WTC11 (cell line): Measurements from ENCODE around the gene TAS1R1. TPM values are rescaled to one million over a fixed set of nuclear protein-coding genes. Genes with fewer than 3 reads are reported as not detected.

ENCODE experiments used
- ATAC-seq: fragments of 200-7000 bp; cut with Tn5 transposase; 2 replicates; pipeline ENCODE4 v1.10.0; 2021; ENCODE audit warnings: mild to moderate bottlenecking, moderate library complexity
- CTCF ChIA-PET: fragments of 300-600 bp; sonication (Branson Sonifier 250); formaldehyde crosslinking; loops from one replicate; lab custom pipeline; 2021; ENCODE audit warnings: antibody characterized with exemption; lab: Charles Lee
- POLR2A ChIA-PET: fragments of 350-600 bp; sonication (Branson Sonifier 250); formaldehyde crosslinking; loops from one replicate; lab custom pipeline; 2021; ENCODE audit warnings: antibody characterized with exemption; lab: Charles Lee
- DNase-seq: peaks from one replicate; pipeline ENCODE4 v3.0.0; 2021; ENCODE audit warnings: low spot score
- H3K27ac Mint-ChIP-seq: 2 replicates; pipeline ENCODE4 v1.8.0; 2021; ENCODE audit warnings: mixed read lengths
- H3K27me3 Mint-ChIP-seq: 2 replicates; pipeline ENCODE4 v1.8.0; 2021; ENCODE audit warnings: low read depth, mild to moderate bottlenecking, moderate library complexity, mixed read lengths
- H3K36me3 Mint-ChIP-seq: 2 replicates; pipeline ENCODE4 v1.8.0; 2021; ENCODE audit warnings: mixed read lengths
- H3K4me1 Mint-ChIP-seq: 2 replicates; pipeline ENCODE4 v1.8.0; 2022; ENCODE audit warnings: mixed read lengths
- H3K4me3 Mint-ChIP-seq: 2 replicates; pipeline ENCODE4 v1.8.0; 2021; ENCODE audit warnings: mild to moderate bottlenecking, moderate library complexity, mixed read lengths
- H3K9me3 Mint-ChIP-seq: 2 replicates; pipeline ENCODE4 v1.8.0; 2021; ENCODE audit warnings: mixed read lengths
- FOXK1 ChIP-seq: sonication (generic); formaldehyde crosslinking; IDR thresholded peaks from 2 replicates; pipeline ENCODE4 v1.8.0; 2022; ENCODE audit warnings: mild to moderate bottlenecking, moderate library complexity, missing genetic modification reagents
- MXD4 ChIP-seq: fragments of 250-450 bp; sonication (Bioruptor Pico); IDR thresholded peaks from 2 replicates; pipeline ENCODE4 v1.8.0; 2021; ENCODE audit warnings: mild to moderate bottlenecking, moderate library complexity, borderline replicate concordance
- NFYB ChIP-seq: sonication (generic); formaldehyde crosslinking; conservative IDR thresholded peaks from 2 replicates; pipeline ENCODE4 v1.8.0; 2022; ENCODE audit warnings: low read depth, missing genetic modification reagents
- PREB ChIP-seq: sonication (generic); formaldehyde crosslinking; IDR thresholded peaks from 2 replicates; pipeline ENCODE4 v1.8.1; 2022; ENCODE audit warnings: mild to moderate bottlenecking, missing genetic modification reagents, moderate library complexity, borderline replicate concordance
- TP53 ChIP-seq: sonication (generic); formaldehyde crosslinking; IDR thresholded peaks from 2 replicates; pipeline ENCODE4 v1.8.1; 2023; ENCODE audit warnings: mild to moderate bottlenecking, missing genetic modification reagents
- USF1 ChIP-seq: sonication (generic); formaldehyde crosslinking; IDR thresholded peaks from 2 replicates; pipeline ENCODE4 v1.8.0; 2022; ENCODE audit warnings: mild to moderate bottlenecking, missing genetic modification reagents
- ZMAT4 ChIP-seq: fragments of 250-450 bp; sonication (Bioruptor Pico); IDR thresholded peaks from 2 replicates; pipeline ENCODE4 v1.9.0; 2021; ENCODE audit warnings: mild to moderate bottlenecking
- ZNF317 ChIP-seq: sonication (generic); formaldehyde crosslinking; IDR thresholded peaks from 2 replicates; pipeline ENCODE4 v1.8.1; 2023; ENCODE audit warnings: low read depth, mild to moderate bottlenecking, moderate library complexity, missing genetic modification reagents, borderline replicate concordance
- ZNF396 ChIP-seq: fragments of 250-450 bp; sonication (Bioruptor Pico); IDR thresholded peaks from 2 replicates; pipeline ENCODE4 v1.8.0; 2021; ENCODE audit warnings: mild to moderate bottlenecking, moderate library complexity, borderline replicate concordance
- ZNF416 ChIP-seq: fragments of 250-450 bp; sonication (Bioruptor Pico); IDR thresholded peaks from 2 replicates; pipeline ENCODE4 v1.9.0; 2021; ENCODE audit warnings: mild to moderate bottlenecking, inconsistent platforms
- ZSCAN18 ChIP-seq: fragments of 250-450 bp; sonication (Bioruptor Pico); IDR thresholded peaks from 2 replicates; pipeline ENCODE4 v2.1.2; 2022; ENCODE audit warnings: mild to moderate bottlenecking, moderate library complexity
- total RNA-seq: library from RNA; stranded (reverse); gene quantifications from 3 replicates; pipeline ENCODE4 v1.2.3, GENCODE V29; 2021
- TF ChIP-seq, protein P1 (sequence below): sonication (generic); formaldehyde crosslinking; conservative IDR thresholded peaks from 2 replicates; pipeline ENCODE4 v1.8.1; 2022; ENCODE audit warnings: mild to moderate bottlenecking, missing genetic modification reagents

TAS1R1 gene
- total RNA-seq, 1 experiment from 2014 or later, result 0.11 TPM

- H3K27me3 Mint-ChIP-seq, result no peaks in the 10 kb centered on the region
- H3K4me1 Mint-ChIP-seq, result peaks cover 17% of the 10 kb centered on the region
- DNase-seq (no peak), ATAC-seq (no peak)
- no peaks in the 10 kb centered on the region for H3K9me3 Mint-ChIP-seq
- ChIA-PET CTCF (interaction anchor here (0.7 to 2.9 kb wide), 3 partner anchors 22 to 134 kb away, joined by 3 to 20 read pairs (median 3); partner anchors contain the start of genes NOL9 and TAS1R1), POLR2A (interaction anchor here (0.7 kb wide), 1 partner anchor 1459 kb away, joined by 4 read pairs; no protein-coding TSS in a partner anchor)
- H3K4me3 Mint-ChIP-seq, result 0 out of 2 replicates have a peak overlapping the region, but pooled peaks have one; percentile 21
- no peak for TF ChIP-seq ZMAT4 (CRISPR knock-in tag)
- no peak for TF ChIP-seq PREB (CRISPR knock-in tag)
- TF ChIP-seq ZNF416 (CRISPR knock-in tag), result no peak
- TF ChIP-seq ZSCAN18 (CRISPR knock-in tag), result no peak
- H3K36me3 Mint-ChIP-seq, result peaks cover 3% of the 10 kb centered on the region; the same call in 1 of the 2 replicates
- no peak overlapping the region for H3K27ac Mint-ChIP-seq
Observed at GRCh38 chr1:6581561-6582305, 26.6 kb downstream of the TAS1R1 start.

DNA sequence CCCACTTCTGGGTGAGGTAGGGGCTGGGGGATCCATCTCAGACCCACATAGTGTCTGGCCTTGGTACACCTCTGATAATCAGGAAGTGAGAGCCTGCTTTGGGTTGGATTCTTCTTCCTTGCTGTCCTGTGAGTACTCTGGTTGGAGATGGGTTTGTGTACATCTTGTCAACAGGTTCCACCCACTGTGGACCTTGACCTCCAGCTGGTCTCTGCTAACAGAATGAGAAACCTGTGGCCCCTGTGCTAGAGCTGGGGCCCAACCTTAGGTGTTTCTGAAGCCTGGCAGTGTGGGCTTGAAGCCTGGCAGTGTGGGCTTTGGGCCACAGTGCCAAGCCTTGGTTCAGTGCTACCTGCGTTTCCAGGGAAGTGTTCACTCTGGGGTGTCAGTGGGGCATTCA is 27.3 kb downstream of the TAS1R1 start:
- POLR2A ChIA-PET, result no interaction called here
- Mint-ChIP-seq H3K27ac (no peak overlapping the region), H3K36me3 (peaks cover 3% of the 10 kb centered on the region; the same call in 1 of the 2 replicates), H3K27me3 (no peaks in the 10 kb centered on the region), H3K9me3 (no peaks in the 10 kb centered on the region), H3K4me3 (peak overlapping the region; percentile 21), H3K4me1 (peaks cover 17% of the 10 kb centered on the region)
- no peak for TF ChIP-seq USF1
- no peak for TF ChIP-seq PREB (CRISPR knock-in tag)
- no peak for TF ChIP-seq FOXK1
- TF ChIP-seq, protein P1, sequence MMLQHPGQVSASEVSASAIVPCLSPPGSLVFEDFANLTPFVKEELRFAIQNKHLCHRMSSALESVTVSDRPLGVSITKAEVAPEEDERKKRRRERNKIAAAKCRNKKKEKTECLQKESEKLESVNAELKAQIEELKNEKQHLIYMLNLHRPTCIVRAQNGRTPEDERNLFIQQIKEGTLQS (CRISPR knock-in tag), result no peak
- no peak for TF ChIP-seq ZNF396 (CRISPR knock-in tag)
- no peak for DNase-seq
- ATAC-seq, result no peak
- CTCF ChIA-PET, result no interaction called here

DNA sequence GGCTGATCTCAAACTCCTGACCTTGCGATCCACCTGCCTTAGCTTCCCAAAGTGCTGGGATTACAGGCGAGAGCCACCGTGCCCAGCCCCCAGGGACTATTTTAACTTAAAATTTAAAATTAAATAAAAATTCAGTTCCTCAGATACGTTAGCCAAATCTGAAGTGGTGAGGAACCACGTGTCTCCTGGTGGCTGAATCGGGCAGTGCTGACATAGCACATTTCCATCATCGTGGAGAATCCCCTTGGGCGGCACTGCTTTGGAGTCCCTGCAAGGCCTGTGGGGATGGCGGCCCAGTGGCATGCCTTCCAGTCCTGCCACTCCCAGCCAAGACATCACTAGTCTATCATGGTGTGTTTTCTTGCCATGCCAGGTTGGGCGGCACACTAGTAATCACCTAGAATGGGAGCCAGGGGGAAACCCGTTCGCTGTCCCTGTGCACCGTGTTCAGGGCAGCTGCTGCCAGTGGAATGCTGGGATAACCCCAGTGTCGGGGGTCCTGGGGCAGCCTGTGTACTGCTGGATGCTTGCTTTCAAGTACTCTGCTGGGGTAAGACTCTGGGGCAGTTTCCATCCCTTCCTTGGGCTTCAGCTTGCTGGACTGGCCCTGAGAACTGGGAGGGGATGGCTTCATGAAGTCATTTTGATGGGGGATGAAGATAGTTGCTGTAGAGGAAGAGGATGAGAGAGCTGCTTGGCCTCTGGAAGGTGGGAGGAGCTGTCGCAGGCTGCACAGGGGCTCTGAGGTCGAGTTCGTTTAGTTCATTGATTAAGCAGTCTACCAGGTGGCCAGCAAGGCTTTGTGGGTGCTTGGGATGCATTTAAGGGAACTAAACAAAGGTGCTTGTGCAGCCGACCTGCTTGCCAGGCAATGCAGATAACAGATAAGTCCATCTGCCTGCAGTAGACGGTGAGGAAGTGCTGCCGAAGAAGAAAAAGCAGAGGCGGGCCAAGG is 29.3 kb downstream of the TAS1R1 start:
- CTCF ChIA-PET, result interaction anchor here (1.3 kb wide), 1 partner anchor 30 kb away, joined by 4 read pairs; the partner anchor contains the start of gene NOL9
- Mint-ChIP-seq H3K27ac (peak overlapping the region; percentile 75), H3K27me3 (no peaks in the 10 kb centered on the region), H3K4me3 (no peak overlapping the region)
- DNase-seq, result peak; percentile 33
- no peak for ATAC-seq
- TF ChIP-seq NFYB (CRISPR knock-in tag), result no peak
- TF ChIP-seq PREB (CRISPR knock-in tag), result no peak
- no peak for TF ChIP-seq MXD4 (CRISPR knock-in tag)
- no peak for TF ChIP-seq ZNF317 (CRISPR knock-in tag)
- no peak for TF ChIP-seq TP53 (CRISPR knock-in tag)
- TF ChIP-seq, all 79 proteins: peak for 0
- peaks cover 9% of the 10 kb centered on the region; the same call in 1 of the 2 replicates for H3K36me3 Mint-ChIP-seq
- POLR2A ChIA-PET, result no interaction called here
- peaks cover 11% of the 10 kb centered on the region for H3K4me1 Mint-ChIP-seq
- no peaks in the 10 kb centered on the region for H3K9me3 Mint-ChIP-seq
